HEK293 (cell line): ENCODE results near the gene LMO1.

Experiments used
- ATF2 ChIP-seq: fragments of 450-650 bp; formaldehyde crosslinking; IDR thresholded peaks from 2 replicates; pipeline ENCODE4 v1.5.1; 2016; ENCODE audit warnings: missing biosample characterization, missing genetic modification characterization, low read depth
- BCL11A ChIP-seq: fragments of 450-650 bp; formaldehyde crosslinking; IDR thresholded peaks from 2 replicates; pipeline ENCODE4 v1.5.1; 2016; ENCODE audit warnings: low read depth, missing biosample characterization, missing genetic modification characterization
- BCL11B ChIP-seq: fragments of 450-650 bp; formaldehyde crosslinking; IDR thresholded peaks from 2 replicates; pipeline ENCODE4 v1.5.1; 2016; ENCODE audit warnings: low read depth, missing biosample characterization, missing genetic modification characterization
- GFI1B ChIP-seq: fragments of 450-650 bp; formaldehyde crosslinking; IDR thresholded peaks from 2 replicates; pipeline ENCODE4 v1.5.1; 2016; ENCODE audit warnings: missing biosample characterization, missing genetic modification characterization
- GLI4 ChIP-seq: fragments of 450-650 bp; formaldehyde crosslinking; IDR thresholded peaks from 2 replicates; pipeline ENCODE4 v1.5.1; 2016; ENCODE audit warnings: missing biosample characterization, missing genetic modification characterization
- GLIS1 ChIP-seq: fragments of 450-650 bp; formaldehyde crosslinking; IDR thresholded peaks from 2 replicates; pipeline ENCODE4 v1.5.1; 2016; ENCODE audit warnings: missing biosample characterization, missing genetic modification characterization
- GLIS2 ChIP-seq: fragments of 450-650 bp; formaldehyde crosslinking; IDR thresholded peaks from 2 replicates; pipeline ENCODE4 v1.5.1; 2016; ENCODE audit warnings: missing biosample characterization, missing genetic modification characterization
- HOXA7 ChIP-seq: sonication (generic); formaldehyde crosslinking; IDR thresholded peaks from 2 replicates; pipeline ENCODE4 v1.8.1; 2022; ENCODE audit warnings: missing genetic modification reagents, borderline replicate concordance
- HOXD13 ChIP-seq: sonication (generic); formaldehyde crosslinking; IDR thresholded peaks from 2 replicates; pipeline ENCODE4 v1.8.0; 2022; ENCODE audit warnings: missing genetic modification reagents, borderline replicate concordance
- INSM2 ChIP-seq: fragments of 450-650 bp; formaldehyde crosslinking; IDR thresholded peaks from 2 replicates; pipeline ENCODE4 v1.5.1; 2016; ENCODE audit warnings: missing biosample characterization, missing genetic modification characterization
- MYNN ChIP-seq: fragments of 450-650 bp; formaldehyde crosslinking; IDR thresholded peaks from 2 replicates; pipeline ENCODE4 v1.5.1; 2016; ENCODE audit warnings: missing biosample characterization, missing genetic modification characterization, borderline replicate concordance
- SP7 ChIP-seq: fragments of 450-650 bp; formaldehyde crosslinking; IDR thresholded peaks from 2 replicates; pipeline ENCODE4 v1.5.1; 2016; ENCODE audit warnings: missing biosample characterization, missing genetic modification characterization
- TCF7L2 ChIP-seq: IDR thresholded peaks from 2 replicates; pipeline ENCODE4 v1.6.1; 2011; ENCODE audit warnings: low read depth, mild to moderate bottlenecking, inconsistent platforms, low read length, moderate library complexity, borderline replicate concordance
- ZBTB11 ChIP-seq: fragments of 450-650 bp; formaldehyde crosslinking; conservative IDR thresholded peaks from 2 replicates; pipeline ENCODE4 v1.5.1; 2016; ENCODE audit warnings: low read depth, missing biosample characterization, missing genetic modification characterization
- ZFP69B ChIP-seq: fragments of 450-650 bp; formaldehyde crosslinking; IDR thresholded peaks from 2 replicates; pipeline ENCODE4 v1.5.1; 2016; ENCODE audit warnings: missing biosample characterization, missing genetic modification characterization
- ZNF138 ChIP-seq: fragments of 450-650 bp; formaldehyde crosslinking; IDR thresholded peaks from 2 replicates; pipeline ENCODE4 v1.5.1; 2016; ENCODE audit warnings: missing biosample characterization, missing genetic modification characterization, borderline replicate concordance
- ZNF140 ChIP-seq: fragments of 450-650 bp; formaldehyde crosslinking; IDR thresholded peaks from 2 replicates; pipeline ENCODE4 v1.5.1; 2016; ENCODE audit warnings: missing biosample characterization, missing genetic modification characterization
- ZNF157 ChIP-seq: fragments of 450-650 bp; formaldehyde crosslinking; IDR thresholded peaks from 2 replicates; pipeline ENCODE4 v1.5.1; 2016; ENCODE audit warnings: missing biosample characterization, missing genetic modification characterization
- ZNF174 ChIP-seq: fragments of 450-650 bp; formaldehyde crosslinking; IDR thresholded peaks from 2 replicates; pipeline ENCODE4 v1.5.0; 2017; ENCODE audit warnings: missing biosample characterization, mild to moderate bottlenecking, missing genetic modification characterization
- ZNF24 ChIP-seq: fragments of 450-650 bp; formaldehyde crosslinking; IDR thresholded peaks from 2 replicates; pipeline ENCODE4 v1.5.1; 2016; ENCODE audit warnings: missing biosample characterization, missing genetic modification characterization
- ZNF350 ChIP-seq: fragments of 450-650 bp; formaldehyde crosslinking; IDR thresholded peaks from 2 replicates; pipeline ENCODE4 v1.5.0; 2017; ENCODE audit warnings: missing biosample characterization, mild to moderate bottlenecking, missing genetic modification characterization
- ZNF416 ChIP-seq: fragments of 450-650 bp; formaldehyde crosslinking; IDR thresholded peaks from 2 replicates; pipeline ENCODE4 v1.5.1; 2016; ENCODE audit warnings: missing biosample characterization, missing genetic modification characterization
- ZNF488 ChIP-seq: fragments of 450-650 bp; formaldehyde crosslinking; IDR thresholded peaks from 2 replicates; pipeline ENCODE4 v1.5.1; 2016; ENCODE audit warnings: missing biosample characterization, missing genetic modification characterization
- ZNF501 ChIP-seq: fragments of 450-650 bp; formaldehyde crosslinking; IDR thresholded peaks from 2 replicates; pipeline ENCODE4 v1.5.1; 2016; ENCODE audit warnings: missing biosample characterization, missing genetic modification characterization
- ZNF530 ChIP-seq: fragments of 450-650 bp; formaldehyde crosslinking; IDR thresholded peaks from 2 replicates; pipeline ENCODE4 v1.5.1; 2016; ENCODE audit warnings: low read depth, missing biosample characterization, missing genetic modification characterization
- ZNF549 ChIP-seq: fragments of 450-650 bp; IDR thresholded peaks from 2 replicates; pipeline ENCODE4 v1.5.1; 2018; ENCODE audit warnings: missing biosample characterization, missing genetic modification characterization, mild to moderate bottlenecking, inconsistent platforms, moderate library complexity
- ZNF580 ChIP-seq: fragments of 450-650 bp; formaldehyde crosslinking; IDR thresholded peaks from 2 replicates; pipeline ENCODE4 v1.5.1; 2016; ENCODE audit warnings: missing biosample characterization, missing genetic modification characterization
- ZNF600 ChIP-seq: fragments of 450-650 bp; formaldehyde crosslinking; IDR thresholded peaks from 2 replicates; pipeline ENCODE4 v1.5.1; 2016; ENCODE audit warnings: missing biosample characterization, missing genetic modification characterization
- ZNF670 ChIP-seq: fragments of 450-650 bp; formaldehyde crosslinking; IDR thresholded peaks from 2 replicates; pipeline ENCODE4 v1.5.1; 2016; ENCODE audit warnings: missing biosample characterization, missing genetic modification characterization, low read depth
- ZNF707 ChIP-seq: fragments of 450-650 bp; formaldehyde crosslinking; IDR thresholded peaks from 2 replicates; pipeline ENCODE4 v1.5.1; 2016; ENCODE audit warnings: missing biosample characterization, missing genetic modification characterization
- ZNF837 ChIP-seq: fragments of 450-650 bp; formaldehyde crosslinking; IDR thresholded peaks from 2 replicates; pipeline ENCODE4 v1.5.1; 2016; ENCODE audit warnings: missing biosample characterization, missing genetic modification characterization
- ZSCAN18 ChIP-seq: fragments of 450-650 bp; formaldehyde crosslinking; IDR thresholded peaks from 2 replicates; pipeline ENCODE4 v1.5.1; 2016; ENCODE audit warnings: missing biosample characterization, missing genetic modification characterization

LMO1 gene

GRCh38 chr11:8229299-8230177 lies 34.1 kb downstream of the LMO1 start (continued):
- TF ChIP-seq ZNF138 (tag by site-specific recombination), result no peak
- no peak; the same call in 1 of the 2 replicates for TF ChIP-seq ZNF501 (tag by site-specific recombination)
- 0 out of 2 replicates have a peak, but pooled peaks have one; percentile 41 for TF ChIP-seq ZFP69B (tag by site-specific recombination)
- peak; percentile 95 for TF ChIP-seq SP7
- no peak for TF ChIP-seq GFI1B
- TF ChIP-seq ZNF140, result no peak
- TF ChIP-seq ZBTB11 (tag by site-specific recombination), result no peak
- TF ChIP-seq HOXA7 (CRISPR knock-in tag), result no peak
- no peak for TF ChIP-seq ZNF488 (tag by site-specific recombination)
- TF ChIP-seq ZNF174 (tag by site-specific recombination), result no peak
- TF ChIP-seq ZNF580 (tag by site-specific recombination), result no peak
- TF ChIP-seq ZNF600, result peak; percentile 67; the same call in 1 of the 2 replicates
- TF ChIP-seq GLI4, result no peak
- TF ChIP-seq ZNF350 (tag by site-specific recombination), result no peak
- TF ChIP-seq ZNF157 (tag by site-specific recombination), result no peak
- TF ChIP-seq TCF7L2, result no peak
- peak; percentile 77 for TF ChIP-seq INSM2 (tag by site-specific recombination)
- TF ChIP-seq ZNF24 (tag by site-specific recombination), result peak; percentile 79
- TF ChIP-seq HOXD13 (CRISPR knock-in tag), result no peak
- peak; percentile 64 for TF ChIP-seq ATF2 (tag by site-specific recombination)
- no peak for TF ChIP-seq ZNF549 (tag by site-specific recombination)
- no peak for TF ChIP-seq ZNF837 (tag by site-specific recombination)
- 0 out of 2 replicates have a peak, but pooled peaks have one; percentile 36 for TF ChIP-seq GLIS2 (tag by site-specific recombination)
- no peak for TF ChIP-seq ZNF530
- TF ChIP-seq BCL11A (tag by site-specific recombination), result no peak; the same call in 1 of the 2 replicates
- TF ChIP-seq ZNF416 (tag by site-specific recombination), result no peak
- TF ChIP-seq ZNF670, result no peak
- no peak for TF ChIP-seq BCL11B (tag by site-specific recombination)
- TF ChIP-seq MYNN, result no peak
- no peak for TF ChIP-seq ZSCAN18 (tag by site-specific recombination)
- TF ChIP-seq GLIS1 (tag by site-specific recombination), result peak; percentile 75
- no peak for TF ChIP-seq ZNF707 (tag by site-specific recombination)
